ENCODE data around the gene HMOX2.
A peak's percentile ranks its signal among the peaks of the same experiment; 100 is the strongest.

The HMOX2 gene, protein sequence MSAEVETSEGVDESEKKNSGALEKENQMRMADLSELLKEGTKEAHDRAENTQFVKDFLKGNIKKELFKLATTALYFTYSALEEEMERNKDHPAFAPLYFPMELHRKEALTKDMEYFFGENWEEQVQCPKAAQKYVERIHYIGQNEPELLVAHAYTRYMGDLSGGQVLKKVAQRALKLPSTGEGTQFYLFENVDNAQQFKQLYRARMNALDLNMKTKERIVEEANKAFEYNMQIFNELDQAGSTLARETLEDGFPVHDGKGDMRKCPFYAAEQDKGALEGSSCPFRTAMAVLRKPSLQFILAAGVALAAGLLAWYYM

DNA sequence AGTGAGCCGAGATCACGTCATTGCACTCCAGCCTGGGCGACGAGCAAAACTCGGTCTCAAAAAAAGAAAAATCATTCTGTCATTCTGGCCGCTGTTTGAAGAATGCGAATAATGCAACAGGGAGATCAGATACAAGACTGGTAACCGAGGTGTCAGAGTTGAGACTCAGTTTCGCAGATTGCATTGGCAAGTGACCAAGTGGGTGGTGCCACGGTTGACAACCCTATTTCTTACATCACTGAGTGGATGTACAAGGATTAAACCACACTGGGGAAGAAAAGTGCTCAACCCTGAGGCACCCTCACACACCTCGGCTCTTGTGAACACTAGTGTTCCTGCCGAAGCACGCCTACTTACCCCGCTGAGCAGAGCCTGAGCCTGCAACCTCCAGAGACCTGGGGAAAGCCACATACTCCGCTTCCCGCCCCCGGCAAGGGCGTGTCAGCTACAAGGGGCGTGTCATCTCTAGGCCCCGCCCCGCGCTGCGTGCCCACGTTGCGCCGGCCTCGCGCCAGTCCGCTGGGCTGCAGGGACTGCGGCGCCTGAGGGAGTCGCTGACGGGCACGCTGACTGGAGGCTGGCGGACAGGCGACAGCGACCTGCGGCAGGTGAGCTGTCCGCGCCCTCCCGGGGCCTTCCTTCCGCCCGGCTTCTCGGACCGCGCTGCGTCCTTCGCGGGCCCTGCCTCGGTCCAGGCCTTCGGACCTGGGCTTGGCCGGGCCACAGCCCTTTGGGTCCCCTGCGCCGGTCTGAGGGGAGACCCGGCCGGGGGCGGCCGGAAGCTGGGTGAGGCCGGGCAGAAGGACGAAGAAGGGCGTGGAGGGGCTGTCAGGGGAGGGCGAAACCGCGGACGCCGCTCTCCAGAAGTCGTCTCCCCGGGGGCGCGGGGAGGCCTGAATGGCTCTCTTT, at the start of gene HMOX2:
HMOX2 (plus strand) TSS at position 519 of the 909 bp plus-strand sequence. CDS start 29,127 bp downstream, outside the sequence.
- DNase-seq = peak; percentile 97

DNA sequence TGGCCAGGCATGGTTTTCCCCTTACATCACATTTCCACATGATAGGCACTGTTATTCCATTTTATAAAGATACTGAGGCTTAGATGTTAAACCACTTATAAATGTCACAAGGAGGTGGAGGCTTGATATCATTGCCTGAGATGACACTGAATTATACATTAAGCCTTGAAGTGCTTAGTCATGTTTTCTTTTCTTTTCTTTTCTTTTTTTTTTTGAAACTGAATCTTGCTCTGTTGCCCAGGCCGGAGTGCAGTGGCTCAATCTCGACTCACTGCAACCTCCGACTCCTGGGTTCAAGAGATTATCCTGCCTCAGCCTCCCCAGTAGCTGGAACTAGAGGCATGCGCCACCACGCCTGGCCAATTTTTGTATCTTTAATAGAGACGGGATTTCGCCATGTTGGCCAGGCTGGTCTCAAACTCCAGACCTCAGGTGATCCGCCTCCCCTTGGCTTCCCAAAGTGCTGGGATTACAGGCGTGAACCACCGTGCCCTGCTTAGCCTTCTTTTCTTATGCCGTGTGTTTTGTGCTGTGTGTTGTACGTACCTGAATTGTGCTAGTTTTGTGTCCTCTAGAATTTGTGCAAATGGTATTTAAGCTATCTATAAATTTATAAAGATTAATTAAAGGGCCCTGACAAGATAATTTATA, 49.4 kb upstream of the HMOX2 start:
- DNase-seq = no peak

DNA sequence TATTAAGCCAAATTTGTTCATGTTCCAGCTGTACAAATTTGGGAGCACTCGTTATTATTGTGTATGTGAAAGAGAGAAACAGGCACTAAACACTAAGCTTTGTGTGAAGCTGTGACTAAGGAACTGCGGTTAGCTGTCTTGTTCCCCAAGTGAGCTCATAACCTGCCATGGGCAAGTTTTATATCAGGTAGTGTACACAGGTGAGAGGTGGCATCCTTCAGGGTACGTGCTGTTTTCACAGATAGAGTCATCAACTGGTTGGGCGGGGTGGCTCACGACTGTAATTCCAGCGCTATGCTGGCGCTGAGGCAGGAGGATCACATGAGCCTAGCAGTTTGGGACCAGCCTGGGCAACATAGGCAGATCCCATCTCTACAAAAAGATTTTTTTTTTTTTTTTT, 47.7 kb upstream of the HMOX2 start:
- no peak for DNase-seq

DNA sequence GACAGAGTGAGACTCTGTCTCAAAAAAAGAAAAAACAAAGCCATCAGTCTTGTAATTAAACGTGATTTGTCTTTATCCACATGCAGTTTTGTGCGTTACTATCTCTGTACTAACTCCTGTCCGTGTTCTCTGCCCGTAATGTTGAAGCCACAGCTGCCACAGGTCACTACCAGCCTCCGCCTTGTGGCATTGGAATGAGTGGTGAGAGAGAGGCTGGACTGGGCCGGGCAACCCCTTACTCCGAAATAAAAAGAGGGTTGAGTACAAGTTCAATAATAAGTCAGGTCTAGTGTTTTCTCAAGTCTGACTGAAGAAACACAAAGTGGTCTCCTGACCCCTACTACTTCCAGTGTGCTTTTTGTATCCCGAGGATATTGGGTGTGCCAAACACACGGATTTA, 45.2 kb upstream of the HMOX2 start:
- DNase-seq = no peak

DNA sequence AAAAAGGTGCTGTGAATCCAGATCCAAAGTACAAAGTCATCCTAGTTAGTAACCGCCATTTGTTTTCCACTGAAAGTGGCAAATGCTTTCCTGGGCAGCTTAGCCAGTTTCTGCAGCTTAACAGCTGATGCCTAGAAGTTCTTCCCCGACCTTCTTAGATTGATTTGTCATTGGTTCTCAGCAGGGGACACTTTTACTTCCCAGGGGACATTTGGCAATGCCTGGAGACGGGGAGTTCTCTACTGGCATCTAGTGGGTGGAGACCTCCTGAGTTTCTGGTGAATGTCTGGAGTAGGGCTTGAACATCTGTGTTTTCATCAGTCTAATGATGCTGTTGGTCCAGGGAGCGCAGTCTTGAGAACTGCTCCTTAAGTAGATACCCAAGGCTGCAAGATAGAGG, 43.0 kb upstream of the HMOX2 start:
- no peak for DNase-seq

DNA sequence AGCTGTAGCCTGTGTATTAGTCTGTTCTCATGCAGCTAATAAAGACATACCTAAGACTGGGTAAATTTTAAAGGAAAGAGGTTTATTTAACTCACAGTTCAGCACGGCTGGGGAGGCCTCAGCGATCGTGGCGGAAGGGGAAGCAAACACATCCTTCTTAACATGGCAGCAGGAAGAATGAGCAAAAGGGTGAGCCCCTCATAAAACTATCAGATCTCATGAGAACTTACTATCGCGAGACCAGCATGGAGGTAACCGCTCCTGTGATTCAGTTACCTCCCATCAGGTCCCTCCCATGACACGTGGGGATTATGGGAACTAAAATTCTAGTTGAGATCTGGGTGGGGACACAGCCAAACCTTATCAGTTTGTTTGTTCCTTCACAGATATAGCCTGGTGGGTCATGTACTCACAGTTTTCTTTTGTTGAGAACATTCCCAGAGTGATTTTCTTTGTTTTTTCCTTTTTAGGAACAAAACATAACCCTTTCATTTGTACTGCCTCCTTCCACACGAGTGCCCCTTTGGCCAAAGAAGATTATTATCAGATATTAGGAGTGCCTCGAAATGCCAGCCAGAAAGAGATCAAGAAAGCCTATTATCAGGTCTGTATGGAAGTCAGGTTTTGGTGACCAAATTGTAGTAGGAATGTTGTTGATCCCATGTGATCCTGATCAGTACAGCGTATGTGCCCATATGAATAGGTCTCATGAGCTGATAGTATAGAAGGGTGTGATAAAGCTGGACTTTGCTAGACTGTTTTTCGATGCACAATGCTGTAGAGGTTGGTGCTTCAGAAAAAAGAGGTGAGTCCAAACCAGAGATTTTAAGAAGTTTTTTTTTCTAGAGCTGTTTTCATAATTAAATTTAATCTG, 42.0 kb upstream of the HMOX2 start:
- DNase-seq = no peak

DNA sequence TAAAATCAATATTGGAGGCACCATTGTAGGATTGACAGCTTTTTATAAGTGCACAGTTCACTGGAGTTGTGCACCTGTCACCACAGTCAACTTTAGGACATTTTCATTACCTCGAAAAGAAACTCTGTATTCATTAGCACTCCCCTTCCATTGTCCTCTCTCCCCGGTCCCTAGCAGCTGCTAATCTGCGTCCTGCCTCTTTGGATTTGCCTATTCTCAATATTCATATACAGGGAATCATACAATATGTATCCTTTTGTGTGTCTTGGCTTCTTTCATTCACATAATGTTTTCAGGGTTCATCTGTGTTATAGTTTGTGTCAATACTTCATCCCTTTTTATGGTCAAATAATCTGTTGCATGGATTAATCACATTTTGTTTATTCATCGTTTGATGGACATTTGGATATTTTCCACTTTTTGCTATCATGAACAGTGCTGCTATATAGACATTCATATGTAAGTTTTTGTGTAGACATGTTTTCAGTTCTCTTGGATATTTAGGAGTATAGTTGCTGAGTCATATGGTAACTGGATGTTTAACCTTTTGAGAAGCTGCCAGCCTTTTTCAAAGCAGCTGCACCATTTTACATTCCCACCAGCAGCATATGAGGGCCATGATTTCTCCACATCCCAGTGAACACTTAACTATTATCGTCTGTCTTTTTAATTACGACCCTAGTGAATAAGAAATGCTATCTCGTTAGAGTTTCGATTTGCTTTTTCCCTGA, 40.7 kb upstream of the HMOX2 start:
- DNase-seq = no peak

DNA sequence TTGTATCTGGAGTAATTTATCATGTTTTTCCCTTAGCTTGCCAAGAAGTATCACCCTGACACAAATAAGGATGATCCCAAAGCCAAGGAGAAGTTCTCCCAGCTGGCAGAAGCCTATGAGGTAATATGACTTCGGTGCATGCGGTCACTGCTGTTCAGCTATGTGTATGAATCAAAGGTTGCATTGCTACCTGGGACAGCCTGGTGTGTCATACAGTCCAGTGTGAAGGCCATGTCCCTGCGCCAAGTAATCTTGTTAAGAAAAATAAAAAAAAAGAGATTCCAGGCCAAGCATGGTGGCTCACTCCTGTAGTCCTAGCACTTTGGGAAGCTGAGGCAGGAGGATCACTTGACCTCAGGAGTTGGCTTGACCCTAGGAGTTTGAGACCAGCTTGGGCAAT, 38.8 kb upstream of the HMOX2 start:
- DNase-seq = no peak

DNA sequence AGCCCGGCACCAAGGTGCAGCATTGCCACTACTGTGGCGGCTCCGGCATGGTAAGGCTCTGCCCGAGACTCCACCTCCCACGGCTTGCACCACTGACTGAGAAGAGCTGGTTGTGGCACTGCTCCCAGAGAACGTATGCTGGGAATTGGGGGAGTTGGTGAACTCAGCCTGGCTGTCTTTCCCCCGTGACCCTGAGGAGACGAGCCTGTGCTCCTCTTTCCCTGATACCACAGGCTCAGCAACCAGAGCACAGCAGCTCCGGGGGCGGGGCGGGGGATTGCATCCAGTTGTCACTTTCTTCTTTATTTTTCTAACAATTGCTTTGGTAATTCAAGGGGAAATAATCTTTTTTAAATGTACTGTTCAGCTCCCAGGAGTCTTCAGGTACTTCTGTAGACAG, 33.8 kb upstream of the HMOX2 start:
- no peak for DNase-seq

DNA sequence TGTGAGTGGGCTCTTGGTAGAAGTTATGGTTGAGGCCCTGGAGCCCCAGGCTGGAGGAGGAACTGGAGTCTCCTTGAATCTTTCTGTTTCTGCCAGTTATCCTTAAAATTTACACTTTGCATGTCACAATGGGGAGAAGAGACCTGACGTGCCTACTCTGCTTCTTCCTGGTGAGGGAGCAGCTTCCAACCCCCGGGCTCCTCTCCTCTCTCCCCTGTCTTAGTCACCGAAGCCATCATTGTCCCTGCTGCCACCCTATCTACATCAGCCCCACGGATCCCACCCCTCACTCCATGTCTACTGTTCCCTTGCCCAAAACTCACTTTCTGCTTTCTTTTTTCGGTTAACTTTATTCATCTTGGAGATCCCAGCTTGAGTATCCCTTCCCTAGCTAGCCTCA, 32.9 kb upstream of the HMOX2 start:
- DNase-seq = no peak

DNA sequence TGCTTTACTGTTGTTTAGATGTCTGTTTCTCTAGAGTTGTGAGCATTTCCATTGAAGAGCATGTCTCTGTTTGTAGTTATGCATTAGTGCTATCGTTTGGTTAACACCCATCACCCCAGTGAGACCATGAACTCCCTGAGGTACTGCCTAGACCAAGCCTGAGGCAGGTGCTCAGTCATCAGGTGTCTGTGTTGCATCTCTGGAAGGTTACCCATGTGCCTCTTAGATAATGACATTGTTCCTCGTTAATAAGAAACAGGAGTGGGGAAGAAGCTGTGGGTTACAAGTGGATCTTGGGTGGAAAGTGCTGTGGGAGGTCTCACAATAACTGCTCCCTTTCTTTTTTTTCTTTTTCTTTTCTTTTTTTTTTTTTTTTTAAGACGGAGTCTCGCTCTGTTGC, 32.2 kb upstream of the HMOX2 start:
- DNase-seq = no peak

DNA sequence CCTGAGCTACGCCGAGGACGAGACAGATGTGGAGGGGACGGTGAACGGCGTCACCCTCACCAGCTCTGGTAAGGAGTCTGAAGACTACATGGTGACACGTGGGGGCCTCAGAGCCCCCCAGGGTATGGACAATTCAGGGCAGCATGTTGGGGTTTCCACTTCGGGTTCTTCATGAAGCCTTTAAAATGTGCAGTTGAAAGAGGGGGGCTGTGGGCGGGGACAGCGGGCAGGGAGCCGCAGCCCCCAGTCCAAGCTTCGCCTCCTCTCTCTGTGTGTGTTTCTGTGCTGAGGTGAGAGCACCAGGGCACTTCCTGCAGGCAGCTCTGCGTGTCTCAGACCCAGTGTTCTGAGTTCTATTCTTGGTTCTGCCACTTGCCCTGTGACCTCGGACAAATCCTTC, 25.8 kb upstream of the HMOX2 start:
- no peak for DNase-seq

DNA sequence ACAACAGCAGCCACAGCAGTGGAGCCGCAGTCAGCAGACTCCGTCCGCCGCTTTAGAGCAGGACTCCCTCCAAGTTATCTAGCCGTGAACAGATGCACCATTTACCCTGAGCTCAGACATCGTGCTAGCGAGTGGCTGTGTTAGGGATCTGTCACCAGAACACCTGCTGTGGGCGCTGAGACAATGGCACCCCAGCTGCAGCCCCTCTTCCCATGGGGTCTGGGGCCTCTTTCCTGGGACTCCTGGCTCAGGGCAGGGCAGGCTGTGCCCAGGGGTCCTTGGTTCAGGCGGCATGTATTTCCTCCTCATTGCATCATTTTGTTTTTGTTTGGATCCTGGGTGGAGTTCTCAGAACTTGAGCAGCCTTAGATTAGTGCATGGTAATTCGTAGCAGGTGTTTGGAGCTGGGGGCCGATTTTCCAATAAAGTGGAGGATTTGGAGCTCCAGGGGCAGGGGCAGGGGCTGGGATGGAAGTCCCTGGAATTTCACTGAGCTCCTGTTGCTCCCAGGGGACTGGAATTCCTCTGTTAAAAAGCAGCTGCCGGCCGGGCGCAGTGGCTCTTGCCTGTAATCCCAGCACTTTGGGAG, 25.2 kb upstream of the HMOX2 start:
- no peak for DNase-seq

DNA sequence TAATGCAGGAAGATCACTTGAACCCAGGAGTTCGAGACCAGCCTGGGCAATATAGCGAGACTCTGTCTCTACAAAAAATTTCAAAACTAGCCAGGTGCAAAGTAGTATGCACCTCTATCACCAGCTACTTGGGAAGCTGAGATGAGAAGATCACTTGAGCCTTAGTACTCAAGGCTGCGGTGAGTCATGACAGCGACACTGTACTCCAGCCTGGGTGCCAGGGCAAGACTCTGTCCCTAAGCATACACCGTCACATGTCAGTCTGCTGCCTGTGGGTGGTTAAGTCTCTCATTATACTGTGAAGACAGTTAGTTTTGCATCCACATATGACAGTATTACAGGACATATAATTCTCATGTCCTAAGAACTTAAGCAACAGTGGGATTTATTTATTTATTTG, 23.5 kb upstream of the HMOX2 start:
- DNase-seq = no peak

DNA sequence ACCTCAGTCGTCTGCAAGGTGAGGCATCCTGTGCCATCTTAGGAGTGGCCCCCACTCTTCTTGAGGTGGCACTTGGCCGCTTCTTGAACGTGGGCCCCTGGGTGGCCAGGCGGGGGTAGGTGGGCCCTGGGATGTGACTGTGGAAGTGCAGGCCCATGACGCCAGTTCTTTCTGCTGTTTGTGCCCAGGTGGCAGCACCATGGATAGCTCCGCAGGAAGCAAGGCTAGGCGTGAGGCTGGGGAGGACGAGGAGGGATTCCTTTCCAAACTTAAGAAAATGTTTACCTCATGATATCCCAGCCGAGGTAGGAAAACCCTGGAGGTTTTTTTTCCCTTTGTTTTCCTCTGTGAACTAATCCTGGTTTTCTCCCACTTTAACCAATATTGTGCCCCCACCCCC, 21.6 kb upstream of the HMOX2 start:
- DNase-seq = no peak

DNA sequence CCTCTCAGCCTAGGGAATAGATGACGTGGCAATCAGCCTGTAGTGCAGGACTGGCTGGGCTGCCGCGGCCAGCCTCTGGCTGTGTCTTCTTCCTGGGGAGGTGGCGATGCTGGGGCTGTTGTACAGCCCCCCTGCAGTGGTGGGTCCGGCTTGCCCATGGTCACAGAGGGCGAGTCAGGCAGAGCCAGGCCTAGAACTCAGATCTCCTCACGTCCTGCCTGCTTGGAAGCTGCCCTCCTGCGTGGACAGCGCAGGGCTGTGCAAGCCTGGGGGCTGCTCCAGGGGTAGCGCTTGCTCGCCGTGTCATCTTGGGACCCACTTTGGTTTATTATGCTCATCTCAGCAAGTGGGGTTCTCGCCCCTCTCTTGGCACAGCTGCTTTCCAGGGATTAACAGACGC, 21.1 kb upstream of the HMOX2 start:
- no peak for DNase-seq

DNA sequence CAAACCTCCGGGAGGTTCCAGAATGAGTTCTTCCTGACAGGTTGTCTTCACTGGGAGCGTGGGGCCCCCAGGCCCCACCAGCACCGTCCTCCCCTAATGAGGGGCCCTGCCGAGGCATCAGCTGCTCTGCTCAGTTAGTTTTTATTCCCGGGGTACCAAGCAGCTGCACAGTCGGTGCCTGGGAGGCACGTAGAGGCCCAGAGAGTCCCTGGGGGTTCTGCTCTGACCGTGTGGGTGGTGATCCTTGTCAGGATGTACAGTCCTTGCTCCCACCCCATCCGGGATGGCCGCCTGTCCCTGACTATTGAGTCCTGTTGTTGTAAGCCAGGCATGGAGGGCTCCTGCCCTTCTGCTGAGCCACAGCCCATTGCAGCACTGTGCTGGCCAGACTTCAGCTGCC, 20.2 kb upstream of the HMOX2 start:
- DNase-seq = no peak

DNA sequence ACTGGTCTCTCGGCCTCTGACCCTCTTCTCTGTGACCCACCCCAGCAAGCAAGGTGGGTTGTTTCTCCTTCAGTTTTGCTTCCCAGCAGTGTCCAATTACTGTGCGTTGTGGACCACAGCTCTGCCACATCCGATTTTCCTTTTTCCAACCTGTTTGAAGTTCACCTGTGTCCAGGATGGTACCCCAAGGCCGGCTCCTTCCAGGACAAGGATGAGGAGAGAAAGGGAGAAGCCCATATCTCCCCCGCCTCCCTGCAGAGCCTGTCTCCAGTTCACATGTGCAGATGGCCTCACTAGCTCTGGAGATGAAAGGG, 15.3 kb upstream of the HMOX2 start:
- DNase-seq = no peak

DNA sequence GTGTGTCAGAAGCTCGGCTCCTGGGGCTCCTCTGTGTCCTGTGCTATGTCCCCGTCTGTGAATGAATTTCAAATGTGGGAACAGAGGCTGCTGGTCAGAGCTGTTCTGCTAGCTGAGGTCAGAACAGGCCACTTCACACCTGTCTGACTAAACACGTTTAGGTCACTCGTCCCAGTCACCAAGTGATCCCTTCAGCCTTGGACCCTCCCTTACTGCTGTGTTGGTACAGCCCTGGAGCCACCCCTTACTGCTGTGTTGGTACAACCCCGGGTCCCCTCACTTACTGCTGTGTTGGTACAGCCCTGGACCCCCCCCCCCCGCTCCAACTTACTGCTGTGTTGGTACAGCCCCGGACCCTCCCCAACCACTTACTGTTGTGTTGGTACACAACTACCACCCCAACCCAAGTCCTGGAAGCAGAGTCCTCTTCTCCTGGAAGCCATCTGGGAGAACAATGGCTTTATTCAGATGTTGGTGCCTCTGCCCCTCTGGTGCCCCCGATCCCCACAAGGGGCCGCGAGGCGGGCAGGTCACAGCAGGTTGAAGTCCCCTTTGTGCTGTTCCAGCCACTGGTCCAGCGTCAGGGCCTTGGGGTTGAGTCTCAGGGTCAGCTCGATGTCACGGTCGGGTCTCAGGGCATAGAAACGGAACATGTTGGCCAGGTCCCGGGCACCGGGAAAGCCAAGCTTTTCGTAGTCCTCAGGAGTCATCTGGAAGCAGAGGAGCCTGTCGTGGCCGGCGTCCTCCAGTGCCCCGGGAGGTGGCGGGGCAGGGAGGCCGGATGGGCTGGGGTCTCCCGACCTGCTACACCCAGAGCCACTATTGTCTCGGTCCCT, 14.7 kb upstream of the HMOX2 start:
- no peak for DNase-seq

DNA sequence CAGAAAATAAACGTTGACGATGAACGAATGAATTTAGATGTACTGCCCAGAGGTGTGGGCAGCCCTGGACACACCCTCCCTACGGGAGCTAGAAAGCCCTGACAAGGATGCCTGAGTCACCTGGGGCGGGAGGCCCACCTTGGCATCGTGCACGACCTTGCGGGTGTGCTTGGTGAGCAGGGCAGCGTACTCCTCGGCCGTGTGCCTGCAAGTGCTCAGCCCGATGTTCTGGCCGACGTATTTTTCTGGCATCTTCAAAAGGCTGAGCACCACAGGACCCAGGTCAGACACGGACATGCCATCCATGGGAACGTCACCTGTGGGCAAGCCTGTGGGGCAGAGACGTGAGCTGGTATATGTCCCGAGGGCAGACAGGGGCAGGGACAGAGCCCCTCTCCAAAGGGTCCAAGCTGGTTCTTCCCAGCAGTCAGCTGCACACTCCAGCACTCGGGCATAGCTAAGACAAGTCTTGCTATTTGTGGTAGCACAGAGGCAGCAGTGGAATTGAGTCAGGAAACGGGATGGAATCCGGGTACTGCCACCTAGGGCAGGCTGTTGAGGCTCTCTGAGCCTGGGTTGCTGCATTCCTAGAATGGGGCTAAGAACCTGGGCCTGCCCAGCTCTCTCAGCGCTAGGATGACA, 12.6 kb upstream of the HMOX2 start:
- no peak for DNase-seq
